ENCODE measurements around the gene RIN1.

DNA sequence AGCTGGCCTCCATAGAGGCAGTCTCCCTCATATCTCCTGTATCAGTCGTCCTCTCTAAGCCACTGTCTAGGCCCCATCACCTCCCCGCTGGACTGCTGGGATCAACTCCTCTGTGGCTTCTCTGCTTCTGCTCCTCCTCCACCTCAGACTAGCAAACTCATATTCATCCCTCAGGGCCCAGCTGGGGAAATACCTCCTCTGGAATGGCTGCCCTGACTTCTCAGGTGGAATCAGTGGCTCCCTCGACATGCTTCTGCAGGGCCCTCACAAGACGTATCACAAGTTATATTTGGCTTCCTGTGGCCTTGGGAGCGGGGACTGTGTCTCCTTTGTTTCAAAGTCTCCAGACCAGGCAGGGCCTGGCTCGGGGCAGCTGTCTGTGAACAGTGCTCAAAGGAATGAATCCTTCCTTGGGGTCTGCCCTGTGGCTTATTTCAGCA is 25.3 kb upstream of the RIN1 start:
- TF ChIP-seq SIN3A (IDR thresholded peaks at IDR 0.05; ENCODE audit: borderline replicate concordance, low read depth, low read length) (no peak), YY1 (IDR thresholded peaks at IDR 0.05; ENCODE audit: low read depth) (no peak), TAF1 (IDR thresholded peaks at IDR 0.05; ENCODE audit: borderline replicate concordance, low read depth, low read length) (no peak), EP300 (IDR thresholded peaks at IDR 0.05; ENCODE audit: borderline replicate concordance in 1 of 2, low read depth in 1 of 2, low read length in 1 of 2) (no peak), SMC3 (IDR thresholded peaks at IDR 0.05; ENCODE audit: low read depth, low read length) (no peak), POLR2AphosphoS5 (IDR thresholded peaks at IDR 0.05; ENCODE audit: low read depth, low read length) (no peak), EZH2phosphoT487 (IDR thresholded peaks at IDR 0.05; ENCODE audit: borderline replicate concordance, low read depth) (no peak), GABPA (IDR thresholded peaks at IDR 0.05; ENCODE audit: low read depth) (no peak)
- TF ChIP-seq, protein P1, sequence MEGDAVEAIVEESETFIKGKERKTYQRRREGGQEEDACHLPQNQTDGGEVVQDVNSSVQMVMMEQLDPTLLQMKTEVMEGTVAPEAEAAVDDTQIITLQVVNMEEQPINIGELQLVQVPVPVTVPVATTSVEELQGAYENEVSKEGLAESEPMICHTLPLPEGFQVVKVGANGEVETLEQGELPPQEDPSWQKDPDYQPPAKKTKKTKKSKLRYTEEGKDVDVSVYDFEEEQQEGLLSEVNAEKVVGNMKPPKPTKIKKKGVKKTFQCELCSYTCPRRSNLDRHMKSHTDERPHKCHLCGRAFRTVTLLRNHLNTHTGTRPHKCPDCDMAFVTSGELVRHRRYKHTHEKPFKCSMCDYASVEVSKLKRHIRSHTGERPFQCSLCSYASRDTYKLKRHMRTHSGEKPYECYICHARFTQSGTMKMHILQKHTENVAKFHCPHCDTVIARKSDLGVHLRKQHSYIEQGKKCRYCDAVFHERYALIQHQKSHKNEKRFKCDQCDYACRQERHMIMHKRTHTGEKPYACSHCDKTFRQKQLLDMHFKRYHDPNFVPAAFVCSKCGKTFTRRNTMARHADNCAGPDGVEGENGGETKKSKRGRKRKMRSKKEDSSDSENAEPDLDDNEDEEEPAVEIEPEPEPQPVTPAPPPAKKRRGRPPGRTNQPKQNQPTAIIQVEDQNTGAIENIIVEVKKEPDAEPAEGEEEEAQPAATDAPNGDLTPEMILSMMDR (IDR thresholded peaks at IDR 0.05): no peak
- TF ChIP-seq, protein P2, sequence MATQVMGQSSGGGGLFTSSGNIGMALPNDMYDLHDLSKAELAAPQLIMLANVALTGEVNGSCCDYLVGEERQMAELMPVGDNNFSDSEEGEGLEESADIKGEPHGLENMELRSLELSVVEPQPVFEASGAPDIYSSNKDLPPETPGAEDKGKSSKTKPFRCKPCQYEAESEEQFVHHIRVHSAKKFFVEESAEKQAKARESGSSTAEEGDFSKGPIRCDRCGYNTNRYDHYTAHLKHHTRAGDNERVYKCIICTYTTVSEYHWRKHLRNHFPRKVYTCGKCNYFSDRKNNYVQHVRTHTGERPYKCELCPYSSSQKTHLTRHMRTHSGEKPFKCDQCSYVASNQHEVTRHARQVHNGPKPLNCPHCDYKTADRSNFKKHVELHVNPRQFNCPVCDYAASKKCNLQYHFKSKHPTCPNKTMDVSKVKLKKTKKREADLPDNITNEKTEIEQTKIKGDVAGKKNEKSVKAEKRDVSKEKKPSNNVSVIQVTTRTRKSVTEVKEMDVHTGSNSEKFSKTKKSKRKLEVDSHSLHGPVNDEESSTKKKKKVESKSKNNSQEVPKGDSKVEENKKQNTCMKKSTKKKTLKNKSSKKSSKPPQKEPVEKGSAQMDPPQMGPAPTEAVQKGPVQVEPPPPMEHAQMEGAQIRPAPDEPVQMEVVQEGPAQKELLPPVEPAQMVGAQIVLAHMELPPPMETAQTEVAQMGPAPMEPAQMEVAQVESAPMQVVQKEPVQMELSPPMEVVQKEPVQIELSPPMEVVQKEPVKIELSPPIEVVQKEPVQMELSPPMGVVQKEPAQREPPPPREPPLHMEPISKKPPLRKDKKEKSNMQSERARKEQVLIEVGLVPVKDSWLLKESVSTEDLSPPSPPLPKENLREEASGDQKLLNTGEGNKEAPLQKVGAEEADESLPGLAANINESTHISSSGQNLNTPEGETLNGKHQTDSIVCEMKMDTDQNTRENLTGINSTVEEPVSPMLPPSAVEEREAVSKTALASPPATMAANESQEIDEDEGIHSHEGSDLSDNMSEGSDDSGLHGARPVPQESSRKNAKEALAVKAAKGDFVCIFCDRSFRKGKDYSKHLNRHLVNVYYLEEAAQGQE (IDR thresholded peaks at IDR 0.05; ENCODE audit: low read depth, low read length): no peak

All from SK-N-SH (cell line).